ENCODE measurements around the gene GPR146.
A peak's percentile ranks its signal among the peaks of the same experiment; 100 is the strongest.
"Not testable (repeated sequence)": the region's sequence is repeated elsewhere in the genome, so short reads cannot be mapped to it uniquely, and the experiment has no call there.

The GPR146 gene, protein sequence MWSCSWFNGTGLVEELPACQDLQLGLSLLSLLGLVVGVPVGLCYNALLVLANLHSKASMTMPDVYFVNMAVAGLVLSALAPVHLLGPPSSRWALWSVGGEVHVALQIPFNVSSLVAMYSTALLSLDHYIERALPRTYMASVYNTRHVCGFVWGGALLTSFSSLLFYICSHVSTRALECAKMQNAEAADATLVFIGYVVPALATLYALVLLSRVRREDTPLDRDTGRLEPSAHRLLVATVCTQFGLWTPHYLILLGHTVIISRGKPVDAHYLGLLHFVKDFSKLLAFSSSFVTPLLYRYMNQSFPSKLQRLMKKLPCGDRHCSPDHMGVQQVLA

DNA sequence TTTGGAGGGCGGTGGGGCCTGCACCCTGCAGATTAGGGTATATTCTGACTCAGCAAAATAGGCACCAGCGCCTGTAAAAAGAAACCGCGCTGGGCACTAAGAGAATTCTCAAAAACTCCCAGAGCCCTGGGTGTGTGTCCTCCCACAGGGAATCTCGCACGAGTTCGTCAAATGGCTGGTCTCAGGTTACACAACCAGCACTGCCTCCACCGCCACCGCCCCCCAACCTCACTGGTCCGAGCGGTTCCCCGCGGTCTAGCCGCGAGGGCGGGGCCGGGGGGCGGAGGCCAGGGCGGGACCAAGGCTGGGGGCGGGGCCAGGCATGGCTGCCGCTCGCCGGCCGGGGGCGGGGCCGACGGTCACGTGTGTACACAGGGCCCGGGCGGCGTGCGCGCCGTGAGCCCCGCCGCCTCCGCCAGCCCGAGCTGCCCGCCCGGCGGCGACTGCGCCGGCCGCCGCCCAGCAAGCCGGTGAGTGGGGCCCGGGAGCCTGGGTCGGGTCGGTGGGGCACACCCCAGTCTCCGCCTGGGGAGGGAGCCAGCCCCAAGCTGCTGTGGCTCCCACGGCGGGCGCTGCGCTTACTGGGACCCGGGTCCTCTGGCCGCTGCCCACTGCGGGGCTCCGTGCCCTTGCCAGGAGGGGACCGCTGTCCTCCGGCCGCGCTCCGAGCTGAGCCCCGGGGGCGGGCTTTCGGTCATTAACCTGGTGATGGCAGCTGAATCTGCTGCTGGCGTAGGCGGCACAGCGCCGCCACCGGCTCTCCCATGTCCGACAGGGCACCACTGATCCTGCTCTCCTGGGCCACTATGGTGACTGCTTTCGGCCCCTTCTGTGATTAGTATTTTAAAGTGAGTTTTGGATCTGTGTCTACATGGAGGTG, at the start of gene GPR146:
GPR146 (plus strand) TSS at position 358 of the 880 bp plus-strand sequence. CDS start 12,970 bp downstream, outside the sequence.
- peak; percentile 92 for DNase-seq

GRCh38 chr7:994592-995308, 49.6 kb upstream of the GPR146 start:
- DNase-seq = no peak

- DNase-seq = no peak
These were observed 48.8 kb upstream of the GPR146 start for GRCh38 chr7:995571-995970.

DNA sequence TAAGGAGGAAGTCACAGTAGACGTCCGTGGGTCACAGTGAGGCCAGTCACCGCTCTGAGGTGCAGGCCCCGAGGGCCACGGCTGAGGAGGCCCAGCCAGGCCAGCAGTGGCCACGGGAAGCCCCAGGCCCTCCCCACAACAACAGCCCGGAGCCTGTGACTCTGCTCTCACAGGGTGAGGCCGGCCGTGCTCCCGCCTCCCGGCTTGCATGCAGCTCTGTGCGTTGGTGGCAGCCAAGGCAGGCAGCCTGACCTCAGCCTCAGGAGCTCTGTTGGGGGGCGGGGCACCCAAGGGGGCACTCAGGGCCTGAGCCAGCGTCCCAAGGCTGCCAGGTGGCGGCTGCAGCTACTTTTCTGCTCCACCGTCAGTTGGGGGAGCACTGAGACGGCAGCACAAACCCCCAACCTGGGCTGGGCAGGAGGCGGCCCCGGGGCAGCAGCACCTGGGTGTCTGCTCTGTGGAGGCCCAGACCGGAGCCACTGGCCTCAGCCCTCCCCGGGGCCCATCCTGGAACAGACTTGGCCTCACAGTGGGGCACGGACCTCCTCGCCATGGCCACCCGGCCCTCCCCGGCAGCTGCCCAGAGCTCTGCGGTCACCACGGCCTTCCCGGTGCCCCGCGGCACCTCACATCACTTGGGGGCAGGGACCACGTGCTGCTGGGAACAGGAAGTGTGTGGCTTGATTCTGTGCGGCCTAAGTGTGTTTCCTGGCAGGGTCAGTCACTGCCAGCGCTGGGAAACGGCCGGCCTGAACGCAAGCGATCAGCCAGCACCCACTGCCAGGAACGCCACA, 48.1 kb upstream of the GPR146 start:
- no peak for DNase-seq

DNA sequence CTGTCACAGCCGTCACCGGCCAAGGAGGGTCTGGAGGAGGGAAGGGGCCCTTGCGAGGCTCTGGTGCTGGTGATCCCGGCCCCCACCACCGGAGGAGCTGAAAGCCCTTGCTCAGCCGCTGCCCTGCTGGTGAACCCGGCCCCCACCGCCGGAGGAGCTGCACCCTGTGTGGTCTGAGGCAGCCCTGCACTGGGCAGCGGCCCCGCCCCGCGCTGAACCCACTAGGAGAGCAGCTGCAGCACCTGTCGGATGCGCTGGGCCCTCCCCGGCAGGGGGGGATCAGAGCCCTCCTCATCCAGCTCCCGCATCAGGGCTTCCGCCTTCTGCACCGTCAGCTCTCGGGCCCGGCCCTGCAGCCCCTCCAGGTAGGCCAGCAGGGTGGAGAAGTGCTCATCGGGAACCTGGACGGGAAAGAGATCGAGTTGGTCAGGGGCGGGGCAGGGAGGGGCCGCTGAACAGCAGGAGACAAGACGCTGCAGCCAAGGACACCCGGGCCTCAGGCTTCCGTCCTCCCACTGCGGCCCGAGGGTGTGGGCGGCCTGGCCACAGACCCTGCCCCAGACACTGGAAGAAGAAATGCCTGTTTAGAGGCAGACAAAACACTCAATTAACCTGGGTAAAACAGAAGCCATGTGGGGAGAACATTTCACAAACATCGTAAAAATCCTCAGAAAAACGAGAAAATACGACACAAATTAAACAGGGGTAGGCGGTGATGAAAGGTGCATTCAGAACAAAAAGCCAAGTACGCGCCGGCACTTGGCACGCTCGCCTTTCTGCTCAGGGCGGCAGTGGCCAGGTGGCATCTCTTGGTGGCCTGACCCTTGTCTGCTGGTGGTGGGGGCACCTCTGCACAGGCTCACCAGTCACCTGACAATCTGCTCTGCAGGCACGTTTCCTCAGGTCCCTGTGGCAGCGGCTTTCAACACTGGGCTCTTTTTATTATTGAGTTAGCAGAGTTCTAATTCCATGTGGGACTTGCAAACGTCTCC, 46.6 kb upstream of the GPR146 start:
- DNase-seq = no peak

DNA sequence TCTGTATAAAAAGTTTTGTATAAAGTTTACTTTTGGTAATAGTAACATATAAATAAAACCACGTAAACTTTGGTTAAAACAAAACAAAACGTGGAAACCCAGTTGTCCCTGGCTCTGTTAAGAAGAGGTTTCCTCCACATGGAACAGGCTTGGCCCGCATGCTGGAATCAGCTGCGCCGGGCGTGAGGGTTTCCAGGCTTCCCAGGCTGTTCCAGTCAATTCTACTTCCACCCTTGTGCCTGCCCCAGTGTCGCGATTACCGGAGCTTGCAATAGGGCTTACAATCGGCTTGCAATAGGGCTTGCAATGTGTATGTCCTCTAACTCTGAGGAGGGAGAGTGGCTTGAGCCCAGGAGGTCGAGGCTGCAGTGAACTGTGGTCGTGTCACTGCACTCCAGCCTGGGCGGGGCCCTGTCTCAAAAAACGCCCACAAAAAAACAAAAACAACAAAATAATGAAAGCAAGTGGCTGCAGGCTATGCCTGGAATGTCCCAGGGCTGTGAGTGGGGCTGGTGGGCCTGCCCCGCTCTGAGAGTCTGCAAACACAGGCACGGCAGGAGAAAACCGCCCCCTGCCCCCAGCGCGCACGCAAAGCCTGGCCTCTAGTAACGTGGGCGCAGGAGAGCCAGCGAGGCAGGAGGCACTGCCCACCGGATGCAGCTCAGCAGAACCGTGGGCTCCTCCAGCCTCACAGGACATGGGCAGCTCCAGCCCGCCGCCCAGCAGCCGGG, 45.0 kb upstream of the GPR146 start:
- no peak for DNase-seq

DNA sequence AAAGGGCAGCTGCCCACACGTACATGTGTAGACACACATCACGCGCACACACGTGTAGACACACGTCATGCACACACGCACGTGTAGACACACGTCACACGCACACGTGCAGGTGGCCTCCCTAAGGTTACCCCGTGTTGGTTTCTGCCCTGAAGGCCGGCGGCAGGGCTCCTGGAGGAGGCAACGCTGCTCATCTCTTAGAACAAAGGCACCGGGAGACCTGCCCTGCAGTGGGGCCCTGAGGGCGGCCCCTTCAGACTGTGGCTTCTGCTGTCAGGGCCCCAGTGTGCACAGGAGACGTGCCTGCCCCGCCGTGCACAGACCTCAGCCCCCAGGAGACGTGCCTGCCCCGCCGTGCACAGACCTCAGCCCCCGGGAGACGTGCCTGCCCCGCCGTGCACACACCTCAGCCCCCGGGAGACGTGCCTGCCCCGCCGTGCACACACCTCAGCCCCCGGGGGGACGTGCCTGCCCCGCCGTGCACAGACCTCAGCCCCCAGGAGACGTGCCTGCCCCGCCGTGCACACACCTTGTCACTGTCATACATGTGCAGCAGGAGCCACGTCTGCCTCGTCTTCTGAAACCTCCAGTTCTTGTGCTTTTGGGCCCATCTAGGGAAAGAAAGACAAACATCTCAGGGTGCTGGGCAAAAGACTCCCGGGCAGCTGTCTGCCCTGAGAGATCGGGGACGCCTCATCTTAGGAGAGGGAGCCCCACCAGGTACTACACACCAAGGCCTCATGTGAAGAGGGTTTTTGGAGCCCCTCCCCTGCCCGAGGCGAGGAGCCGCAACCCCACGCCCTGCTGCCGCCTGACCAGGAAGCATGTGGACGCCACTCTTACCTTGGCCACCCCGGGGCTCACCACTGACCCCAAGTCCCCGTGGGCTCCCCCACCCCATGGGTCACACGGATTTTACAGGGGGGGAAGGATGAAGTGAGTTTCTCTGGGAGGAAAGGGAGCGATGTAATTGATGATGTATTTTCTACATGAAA, 44.1 kb upstream of the GPR146 start:
- no peak for DNase-seq

DNA sequence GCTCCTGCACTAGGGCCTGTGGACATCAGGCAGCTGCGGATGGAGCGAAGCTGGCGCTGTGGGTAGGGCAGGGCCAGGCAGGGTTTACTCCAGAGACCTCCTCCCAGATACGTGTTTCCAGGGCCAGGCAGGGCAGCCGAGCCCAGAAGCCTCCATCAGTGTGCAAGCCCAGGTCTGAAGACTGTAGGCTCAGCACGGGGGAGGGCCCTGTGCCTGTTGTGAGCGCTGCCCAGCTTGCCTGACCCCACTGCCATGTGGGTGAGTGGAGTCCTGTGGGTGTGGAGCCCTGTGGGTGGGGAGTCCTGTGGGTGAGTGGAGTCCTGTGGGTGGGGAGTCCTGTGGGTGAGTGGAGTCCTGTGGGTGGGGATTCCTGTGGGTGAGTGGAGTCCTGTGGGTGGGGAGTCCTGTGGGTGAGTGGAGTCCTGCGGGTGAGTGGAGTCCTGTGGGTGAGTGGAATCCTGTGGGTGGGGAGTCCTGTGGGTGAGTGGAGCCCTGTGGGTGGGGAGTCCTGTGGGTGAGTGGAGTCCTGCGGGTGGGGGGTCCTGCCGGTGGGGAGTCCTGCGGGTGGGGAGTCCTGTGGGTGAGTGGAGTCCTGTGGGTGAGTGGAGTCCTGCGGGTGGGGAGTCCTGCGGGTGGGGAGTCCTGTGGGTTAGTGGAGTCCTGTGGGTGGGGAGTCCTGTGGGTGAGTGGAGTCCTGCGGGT, 43.1 kb upstream of the GPR146 start:
- not testable (repeated sequence) for DNase-seq

DNA sequence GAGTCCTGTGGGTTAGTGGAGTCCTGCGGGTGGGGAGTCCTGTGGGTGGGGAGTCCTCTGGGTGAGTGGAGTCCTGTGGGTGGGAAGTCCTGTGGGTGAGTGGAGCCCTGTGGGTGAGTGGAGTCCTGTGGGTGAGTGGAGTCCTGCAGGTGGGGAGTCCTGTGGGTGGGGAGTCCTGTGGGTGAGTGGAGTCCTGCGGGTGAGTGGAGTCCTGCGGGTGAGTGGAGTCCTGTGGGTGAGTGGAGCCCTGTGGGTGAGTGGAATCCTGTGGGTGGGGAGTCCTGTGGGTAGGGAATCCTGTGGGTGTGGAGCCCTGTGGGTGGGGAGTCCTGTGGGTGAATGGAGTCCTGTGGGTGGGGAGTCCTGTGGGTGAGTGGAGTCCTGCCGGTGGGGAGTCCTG, 42.3 kb upstream of the GPR146 start:
- not testable (repeated sequence) for DNase-seq

GRCh38 chr7:1002445-1002844, 41.9 kb upstream of the GPR146 start:
- DNase-seq = not testable (repeated sequence)

DNA sequence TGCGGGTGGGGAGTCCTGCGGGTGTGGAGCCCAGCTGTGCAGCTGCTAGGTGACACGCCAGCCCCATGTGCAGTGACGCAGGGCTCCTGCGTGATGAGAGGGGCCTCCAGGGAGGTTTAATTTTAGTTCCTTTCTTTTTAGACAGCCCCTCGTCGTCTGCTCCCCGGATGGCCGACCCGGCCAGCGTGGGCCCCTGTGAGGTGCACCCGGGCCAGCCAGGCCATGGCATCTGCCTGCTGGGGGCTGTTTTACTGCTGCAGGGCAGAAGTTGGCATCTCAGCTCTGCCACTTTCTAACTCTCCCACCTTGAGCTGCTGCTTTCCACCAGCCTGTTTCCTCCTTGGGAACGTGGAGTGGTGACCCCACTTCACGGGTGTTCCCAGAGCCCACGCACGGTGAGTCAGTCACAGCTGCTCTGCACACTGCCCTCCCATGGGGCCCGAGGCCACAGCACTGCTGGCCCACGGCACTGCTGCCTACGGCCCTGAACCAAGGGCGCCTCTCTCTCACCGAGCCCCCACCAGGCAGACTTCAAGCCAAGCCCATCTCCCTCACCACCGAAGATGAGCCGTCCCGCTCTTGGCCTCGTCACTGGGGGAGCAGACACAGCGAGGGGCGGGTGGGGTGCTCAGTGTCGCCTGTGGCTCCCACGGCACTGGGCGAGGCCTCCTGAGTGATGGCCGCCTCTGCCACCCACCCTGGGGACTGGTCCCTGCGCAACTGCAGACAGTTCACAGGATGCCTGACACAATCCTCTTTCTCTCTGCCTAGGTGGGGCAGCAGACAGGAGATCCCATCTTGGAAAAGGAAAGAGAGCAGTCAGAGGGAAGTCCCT, 40.1 kb upstream of the GPR146 start:
- no peak for DNase-seq

GRCh38 chr7:1005303-1005702, 39.0 kb upstream of the GPR146 start:
- no peak for DNase-seq

- DNase-seq = no peak
These were observed 36.4 kb upstream of the GPR146 start for GRCh38 chr7:1007901-1008300.

- DNase-seq = no peak
These were observed 35.5 kb upstream of the GPR146 start for GRCh38 chr7:1008733-1009363.

DNA sequence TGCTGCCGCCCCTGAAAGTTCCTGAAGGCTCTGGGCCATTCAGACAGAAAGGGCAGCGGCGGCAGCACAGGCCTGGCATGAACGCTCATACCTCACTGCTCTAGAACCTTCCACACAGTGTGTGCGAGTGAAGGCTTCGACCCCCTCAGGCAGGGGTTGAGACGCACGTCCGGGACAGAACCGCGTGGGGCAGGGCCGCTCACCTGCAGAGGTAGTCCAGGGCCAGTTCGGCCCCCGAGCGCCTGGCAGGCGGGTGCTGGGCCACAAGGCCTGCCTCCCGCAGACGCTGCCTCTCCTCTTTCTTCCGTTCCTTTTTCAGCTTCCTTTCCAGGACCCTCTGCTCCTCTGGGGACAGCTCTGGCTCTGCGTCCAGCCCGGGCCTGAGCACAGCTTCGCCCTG, 34.6 kb upstream of the GPR146 start:
- no peak for DNase-seq

- DNase-seq = no peak
These were observed 34.1 kb upstream of the GPR146 start for GRCh38 chr7:1010226-1010625.
